ENCODE measurements around the gene CSMD2. TPM values are rescaled to one million over a fixed set of nuclear protein-coding genes. Genes with fewer than 3 reads are reported as not detected.

The CSMD2 gene
- polyA plus RNA-seq, 1 of the 3 experiments (the other 2 are of a cell fraction): not detected

GRCh38 chr1:33762109-33762830, 402.8 kb downstream of the CSMD2 start:
- 25% methylated on average over 1 of the region's 1 CpG for WGBS (ENCODE audit: low lambda C conversion rate)

More at GRCh38 chr1:33762109-33762830, 402.8 kb downstream of the CSMD2 start:
- Histone ChIP-seq H3K36me3 (replicated peaks in 1 of 2; ENCODE audit: control insufficient read depth in 1 of 2, insufficient read depth in 2 of 2, low read length in 1 of 2) (no peaks in the 10 kb centered on the region), H3K4me2 (no peak overlapping the region), H2AFZ (ENCODE audit: low read depth) (no peak overlapping the region), H3F3A (replicated peaks; ENCODE audit: insufficient read depth) (no peaks in the 10 kb centered on the region), H3K79me2 (ENCODE audit: insufficient read depth) (no peaks in the 10 kb centered on the region), H3K9me3 (no peaks in the 10 kb centered on the region), H3K4me3 (ENCODE audit: low read depth in 2 of 2, low read length in 1 of 2) (no peak overlapping the region), H4K20me1 (ENCODE audit: insufficient read depth) (no peaks in the 10 kb centered on the region), H3K27me3 (ENCODE audit: insufficient read depth) (no peaks in the 10 kb centered on the region), H3K27ac (ENCODE audit: low read depth in 2 of 2, low read length in 1 of 2) (no peak overlapping the region), H3K9me2 (no peaks in the 10 kb centered on the region), H3K4me1 (ENCODE audit: control insufficient read depth in 1 of 2, insufficient read depth in 2 of 2, low read depth in 1 of 2, low read length in 1 of 2) (no peaks in the 10 kb centered on the region), H3K9ac (no peak overlapping the region)
- TF ChIP-seq MEF2A (IDR thresholded peaks at IDR 0.05; ENCODE audit: borderline replicate concordance, low read depth) (no peak), NFIC (IDR thresholded peaks at IDR 0.05; ENCODE audit: borderline replicate concordance) (no peak), POLR2AphosphoS5 (IDR thresholded peaks at IDR 0.05; ENCODE audit: low read depth, low read length) (no peak), USF1 (IDR thresholded peaks at IDR 0.05; ENCODE audit: borderline replicate concordance, low read depth) (no peak), CTCF (IDR thresholded peaks at IDR 0.05) (no peak), CHD2 (IDR thresholded peaks at IDR 0.05; ENCODE audit: low read length, partially characterized antibody) (no peak), YY1 (IDR thresholded peaks at IDR 0.05; ENCODE audit: low read depth) (no peak), USF2 (IDR thresholded peaks at IDR 0.05; ENCODE audit: borderline replicate concordance, low read depth, low read length) (no peak), TEAD4 (IDR thresholded peaks at IDR 0.05; ENCODE audit: borderline replicate concordance, insufficient read depth) (no peak), MAX (IDR thresholded peaks at IDR 0.05; ENCODE audit: low read depth) (no peak), GATA2 (CRISPR knock-in tag; IDR thresholded peaks at IDR 0.05) (no peak), IRF3 (IDR thresholded peaks at IDR 0.05; ENCODE audit: low read depth, low read length) (no peak), ZBTB33 (IDR thresholded peaks at IDR 0.05; ENCODE audit: borderline replicate concordance, low read depth) (no peak), MXI1 (IDR thresholded peaks at IDR 0.05; ENCODE audit: low read depth, low read length) (no peak), EZH2phosphoT487 (IDR thresholded peaks at IDR 0.05; ENCODE audit: borderline replicate concordance, low read depth) (no peak), FOXJ3 (CRISPR knock-in tag; IDR thresholded peaks at IDR 0.05) (no peak)
- CTCF ChIA-PET: interaction anchor here (1.1 to 1.2 kb wide), 3 partner anchors 27 to 351 kb away, joined by 3 read pairs; no protein-coding TSS in a partner anchor
- POLR2A ChIA-PET: interaction anchor here (0.5 kb wide), 1 partner anchor 230 kb away, joined by 3 read pairs; no protein-coding TSS in a partner anchor
- DNase-seq: no peak
